Hypothalamus (tissue), 51 donors: ENCODE data around the gene UBA7.
A peak's percentile ranks its signal among the peaks of the same experiment; 100 is the strongest.
"Not testable (repeated sequence)": the region's sequence is repeated elsewhere in the genome, so short reads cannot be mapped to it uniquely, and the experiment has no call there.

Experiments used
- DNase-seq, 51 donors: peaks; one replicate each; lab custom pipeline; 2025; lab: John Stamatoyannopoulos, UW

Gene UBA7

GRCh38 chr3:49813497-49814174 is at the start of gene UBA7:
TSS of gene UBA7 (minus strand) at chr3:49813953. CDS start at chr3:49813787, 166 bp downstream.
- DNase-seq = peak in 16 of 51 donors; percentile 9 to 41 (median 23)

- no peak for DNase-seq
Measured at GRCh38 chr3:49859576-49860305, 46.0 kb upstream of the UBA7 start.

- peak; percentile 30 to 96 (median 87) for DNase-seq
Measured at GRCh38 chr3:49856181-49857005, 42.6 kb upstream of the UBA7 start, which contains the start of gene TRAIP. TSS of gene TRAIP (minus strand) at chr3:49856564. CDS start at chr3:49856453, 111 bp downstream.

- no peak for DNase-seq
Measured at GRCh38 chr3:49855662-49856061, 41.9 kb upstream of the UBA7 start.

GRCh38 chr3:49845694-49846093 is 31.9 kb upstream of the UBA7 start:
- peak in 1 of 51 donors; percentile 22 for DNase-seq

- DNase-seq = no peak
Measured at GRCh38 chr3:49844464-49845183, 30.9 kb upstream of the UBA7 start.

GRCh38 chr3:49842843-49843517 is 29.2 kb upstream of the UBA7 start:
- DNase-seq = peak in 2 of 51 donors; percentile 13 to 16

GRCh38 chr3:49841806-49842205 is 28.1 kb upstream of the UBA7 start:
- DNase-seq = peak in 16 of 51 donors; percentile 3 to 73 (median 30)

GRCh38 chr3:49841126-49841696 is 27.5 kb upstream of the UBA7 start:
- DNase-seq = peak in 1 of 51 donors; percentile 13

- DNase-seq = no peak
Measured at GRCh38 chr3:49840388-49840787, 26.6 kb upstream of the UBA7 start.

- DNase-seq = peak in 46 of 51 donors; percentile 9 to 82 (median 55)
Measured at GRCh38 chr3:49839193-49839809, 25.5 kb upstream of the UBA7 start.

GRCh38 chr3:49831341-49831740 is 17.6 kb upstream of the UBA7 start:
- DNase-seq = no peak

GRCh38 chr3:49826016-49826415 is 12.3 kb upstream of the UBA7 start:
- peak in 1 of 51 donors; percentile 25 for DNase-seq

GRCh38 chr3:49823131-49823530 is 9.4 kb upstream of the UBA7 start:
- DNase-seq = not testable (repeated sequence)

- no peak for DNase-seq
Measured at GRCh38 chr3:49812916-49813496, 747 bp downstream of the UBA7 start.

GRCh38 chr3:49807431-49808114 is 6.2 kb downstream of the UBA7 start:
- DNase-seq = no peak

GRCh38 chr3:49806850-49807249 is 6.9 kb downstream of the UBA7 start:
- no peak for DNase-seq
